Measurements from ENCODE around the gene FLRT2. TPM values are rescaled to one million over a fixed set of nuclear protein-coding genes. Genes with fewer than 3 reads are reported as not detected.
A peak's percentile ranks its signal among the peaks of the same experiment; 100 is the strongest.

Gene FLRT2
- total and polyA plus RNA-seq, 2 of the 4 experiments (the other 2 are of a cell fraction) = 10.2 to 13.1 TPM

GRCh38 chr14:85564841-85565527 is 35.0 kb downstream of the FLRT2 start:
- no peak overlapping the region for H3K23ac ChIP-seq (ENCODE audit: low read depth, low read length)
- ATAC-seq (ENCODE audit: low read depth) (peak; percentile 28), DNase-seq (peak; percentile 41)
- dilution Hi-C loops (cut with HindIII; ENCODE audit: low sequenced_read_pairs, unreplicated experiment) = no loop called here
- in situ Hi-C loops (cut with MboI; ENCODE audit: low sequenced_read_pairs) = no loop called here
- H2BK15ac ChIP-seq (ENCODE audit: low read depth, low read length) = no peak overlapping the region
- H2BK5ac ChIP-seq (ENCODE audit: low read depth, low read length, poor library complexity, severe bottlenecking) = peak overlapping the region; percentile 56
- peaks cover 10% of the 10 kb centered on the region for H3K36me3 ChIP-seq (ENCODE audit: control insufficient read depth, insufficient read depth, low read length)
- no peak overlapping the region for H2AK5ac ChIP-seq (ENCODE audit: low read depth, low read length)
- POLR2A ChIA-PET (ENCODE audit: unreplicated experiment) = no interaction called here
- CTCF ChIA-PET = interaction anchor here (1.4 kb wide), 1 partner anchor 12 kb away, joined by 3 read pairs; no protein-coding TSS in a partner anchor
- no peak overlapping the region for H3K9ac ChIP-seq (ENCODE audit: low read depth, low read length)
- H3K79me1 ChIP-seq (ENCODE audit: low read depth in 1 of 2, low read length in 2 of 2) = 0 out of 4 replicates have a peak, but pooled peaks cover 7 to 14% of the 10 kb centered on the region in 2 experiments
- peak overlapping the region in 1 of 2 experiments; percentile 22; a peak in 1 of 4 replicates for H4K8ac ChIP-seq (ENCODE audit: low read depth in 2 of 2, low read length in 2 of 2)
- peak overlapping the region; percentile 21; the same call in 1 of the 2 replicates for H2BK120ac ChIP-seq (ENCODE audit: low read depth, low read length)
- no peak overlapping the region for H3K4ac ChIP-seq (ENCODE audit: low read depth, low read length)
- no peak overlapping the region for H2AK9ac ChIP-seq (replicated peaks; ENCODE audit: low read depth, low read length, poor library complexity)
- no peaks in the 10 kb centered on the region for H4K20me1 ChIP-seq (ENCODE audit: insufficient read depth, low read length)
- H3K4me3 ChIP-seq (ENCODE audit: insufficient read depth, low read depth, low read length) = no peak overlapping the region
- no peak overlapping the region for H3K27ac ChIP-seq (ENCODE audit: insufficient read depth, low read length)
- H4K91ac ChIP-seq (ENCODE audit: insufficient read depth, low read depth, low read length) = no peak overlapping the region
- peak overlapping the region; percentile 64; the same call in 1 of the 2 replicates for H3K4me2 ChIP-seq (ENCODE audit: low read depth, low read length)
- no peak overlapping the region for H2BK20ac ChIP-seq (ENCODE audit: low read depth, low read length)
- H3K18ac ChIP-seq (ENCODE audit: low read depth, low read length) = peak overlapping the region; percentile 50; the same call in 1 of the 2 replicates
- H4K5ac ChIP-seq (ENCODE audit: low read depth, low read length) = no peak overlapping the region
- no peak overlapping the region for H3K14ac ChIP-seq (replicated peaks; ENCODE audit: low read depth, low read length)
- no peak overlapping the region for H2AFZ ChIP-seq (replicated peaks; ENCODE audit: low read length, poor library complexity)
- no peaks in the 10 kb centered on the region for H3K9me3 ChIP-seq (ENCODE audit: control insufficient read depth, insufficient read depth, low read length)
- intact Hi-C loops (cut with micrococcal nuclease) = loop anchor here (10.0 kb wide), 1 partner anchor 1230 kb away; no protein-coding TSS in a partner anchor
- H3K9me1 ChIP-seq (ENCODE audit: insufficient read depth, low read length) = peaks cover 12% of the 10 kb centered on the region
- no TSS peak for BruUV-seq (replicated peaks)
- peaks cover 9% of the 10 kb centered on the region for H3K4me1 ChIP-seq (ENCODE audit: control insufficient read depth, insufficient read depth, low read length)
- no peak overlapping the region for H3K56ac ChIP-seq (ENCODE audit: extremely low read depth, insufficient read depth, low read length)
- no peaks in the 10 kb centered on the region for H3K27me3 ChIP-seq (ENCODE audit: control insufficient read depth, insufficient read depth, low read length)
- TF ChIP-seq RCOR1 (IDR thresholded peaks at IDR 0.05; ENCODE audit: insufficient replicate concordance, low read length) = no peak
- TF ChIP-seq MXI1 (IDR thresholded peaks at IDR 0.05; ENCODE audit: borderline replicate concordance, low read depth, low read length) = no peak
- TF ChIP-seq BHLHE40 (IDR thresholded peaks at IDR 0.05; ENCODE audit: low read depth, low read length) = no peak
- TF ChIP-seq MAZ (IDR thresholded peaks at IDR 0.05; ENCODE audit: borderline replicate concordance, low read depth, low read length) = no peak
- no peak for TF ChIP-seq CTCF (conservative IDR thresholded peaks at IDR 0.05; ENCODE audit: low read depth, low read length)
- no peak for TF ChIP-seq POLR2A (IDR thresholded peaks at IDR 0.05; ENCODE audit: low read depth, low read length)
- no peak for TF ChIP-seq CHD1 (IDR thresholded peaks at IDR 0.05; ENCODE audit: low read depth, low read length)
- TF ChIP-seq RFX5 (IDR thresholded peaks at IDR 0.05; ENCODE audit: low read depth, low read length) = no peak
- no peak for TF ChIP-seq FOS (IDR thresholded peaks at IDR 0.05; ENCODE audit: low read depth, low read length)
- TF ChIP-seq CEBPB (IDR thresholded peaks at IDR 0.05; ENCODE audit: low read depth, low read length) = no peak
- TF ChIP-seq NFE2L2 (IDR thresholded peaks at IDR 0.05; ENCODE audit: low read depth, low read length) = no peak
- no peak for TF ChIP-seq ELK1 (IDR thresholded peaks at IDR 0.05; ENCODE audit: borderline replicate concordance, low read depth, low read length)
- no peak for TF ChIP-seq USF2 (IDR thresholded peaks at IDR 0.05; ENCODE audit: low read depth, low read length)
- TF ChIP-seq MAFK (IDR thresholded peaks at IDR 0.05; ENCODE audit: low read depth, low read length) = no peak
- TF ChIP-seq RAD21 (IDR thresholded peaks at IDR 0.05; ENCODE audit: low read length) = no peak
- WGBS, 2 experiments (ENCODE audit: extremely low coverage in 2 of 2, insufficient read length in 1 of 2) = no CpG with 5 or more reads among the region's 3 CpGs
